H9 (cell line): ENCODE results near the gene ZNF546. TPM values are rescaled to one million over a fixed set of nuclear protein-coding genes. Genes with fewer than 3 reads are reported as not detected.

Source experiments
- DNase-seq: peaks from one replicate; pipeline ENCODE4 v3.0.0-alpha.2; 2017
- H2AFZ ChIP-seq: one replicate; pipeline ENCODE4 v1.6.1; 2013; ENCODE audit warnings: mild to moderate bottlenecking, low read length, control low read depth, moderate library complexity
- H2AK5ac ChIP-seq: 2 replicates; pipeline ENCODE4 v1.6.1; 2013; ENCODE audit warnings: low read length, control low read depth, mixed read lengths; ENCODE audit not compliant: insufficient read length
- H2BK120ac ChIP-seq: one replicate; pipeline ENCODE4 v1.6.1; 2013; ENCODE audit warnings: low read depth, mild to moderate bottlenecking, low read length, control low read depth, inconsistent platforms; ENCODE audit not compliant: poor library complexity, severe bottlenecking
- H2BK12ac ChIP-seq: 2 replicates; pipeline ENCODE4 v1.6.1; 2013; ENCODE audit warnings: low read length, control low read depth, mixed read lengths, low read depth; ENCODE audit not compliant: insufficient read length
- H2BK15ac ChIP-seq: 2 replicates; pipeline ENCODE4 v1.6.1; 2013; ENCODE audit warnings: low read depth, low read length, control low read depth
- H2BK20ac ChIP-seq: one replicate; pipeline ENCODE4 v1.6.1; 2013; ENCODE audit warnings: low read depth, mild to moderate bottlenecking, low read length, control low read depth, inconsistent platforms; ENCODE audit not compliant: poor library complexity, severe bottlenecking
- H2BK5ac ChIP-seq: 2 replicates; pipeline ENCODE4 v1.6.1; 2013; ENCODE audit warnings: low read length, control low read depth, mixed read lengths; ENCODE audit not compliant: insufficient read length
- H3K14ac ChIP-seq: 2 replicates; pipeline ENCODE4 v1.6.1; 2013; ENCODE audit warnings: low read length, control low read depth; ENCODE audit not compliant: insufficient read depth
- H3K18ac ChIP-seq: 2 replicates; pipeline ENCODE4 v1.6.1; 2013; ENCODE audit warnings: low read depth, mild to moderate bottlenecking, mixed read lengths, low read length, control low read depth; ENCODE audit not compliant: insufficient read length
- H3K23ac ChIP-seq: 2 replicates; pipeline ENCODE4 v1.6.1; 2013; ENCODE audit warnings: low read length, control low read depth, mixed read lengths, low read depth; ENCODE audit not compliant: insufficient read length
- H3K23me2 ChIP-seq: 2 replicates; pipeline ENCODE4 v1.6.1; 2013; ENCODE audit warnings: low read depth, mild to moderate bottlenecking, mixed read lengths, low read length, control low read depth; ENCODE audit not compliant: insufficient read length, poor library complexity, severe bottlenecking
- H3K27ac ChIP-seq: 2 replicates; pipeline ENCODE4 v1.5.1; 2013; ENCODE audit warnings: low read length, control low read depth, mixed read lengths, low read depth; ENCODE audit not compliant: insufficient read length
- H3K27me3 ChIP-seq: 2 replicates; pipeline ENCODE4 v1.6.1; 2013; ENCODE audit warnings: low read length, control low read depth, inconsistent platforms; ENCODE audit not compliant: insufficient read depth
- H3K4ac ChIP-seq: 2 replicates; pipeline ENCODE4 v1.6.1; 2013; ENCODE audit warnings: low read depth, mild to moderate bottlenecking, control low read depth, inconsistent platforms, low read length, moderate library complexity
- H3K4me1 ChIP-seq: 2 replicates; pipeline ENCODE4 v1.6.1; 2013; ENCODE audit warnings: low read length, control low read depth, inconsistent platforms; ENCODE audit not compliant: insufficient read depth
- H3K4me2 ChIP-seq: 2 replicates; pipeline ENCODE4 v1.6.1; 2013; ENCODE audit warnings: low read length, control low read depth, mixed read lengths; ENCODE audit not compliant: insufficient read length, insufficient read depth
- H3K56ac ChIP-seq: 2 replicates; pipeline ENCODE4 v1.6.1; 2013; ENCODE audit warnings: low read depth, mild to moderate bottlenecking, mixed read lengths, low read length, control low read depth; ENCODE audit not compliant: insufficient read length
- H3K79me1 ChIP-seq: 2 replicates; pipeline ENCODE4 v1.6.1; 2013; ENCODE audit warnings: low read depth, mild to moderate bottlenecking, moderate library complexity, low read length, control low read depth, inconsistent platforms; ENCODE audit not compliant: insufficient read depth, poor library complexity, severe bottlenecking
- H3K79me2 ChIP-seq: 2 replicates; pipeline ENCODE4 v1.6.1; 2013; ENCODE audit warnings: low read length, control low read depth, inconsistent platforms; ENCODE audit not compliant: insufficient read depth
- H3K9ac ChIP-seq: 2 replicates; pipeline ENCODE4 v1.6.1; 2013; ENCODE audit warnings: low read length, control low read depth, mixed read lengths; ENCODE audit not compliant: insufficient read length; ENCODE audit errors: extremely low read depth
- H3K9me3 ChIP-seq: one replicate; pipeline ENCODE4 v1.6.1; 2013; ENCODE audit warnings: low read depth, low read length, inconsistent platforms; ENCODE audit not compliant: control insufficient read depth
- H3T11ph ChIP-seq: one replicate; pipeline ENCODE4 v1.6.1; 2013; ENCODE audit warnings: mild to moderate bottlenecking, low read length, control low read depth, inconsistent platforms
- H4K20me1 ChIP-seq: one replicate; pipeline ENCODE4 v1.6.1; 2013; ENCODE audit not compliant: control insufficient read depth, insufficient read length, insufficient read depth
- H4K5ac ChIP-seq: 2 replicates; pipeline ENCODE4 v1.6.1; 2013; ENCODE audit warnings: low read depth, mild to moderate bottlenecking, mixed read lengths, low read length, control low read depth; ENCODE audit not compliant: insufficient read length
- H4K8ac ChIP-seq: replicated peaks from 2 replicates; pipeline ENCODE4 v1.6.1; 2013; ENCODE audit warnings: low read length, control low read depth, mixed read lengths, low read depth; ENCODE audit not compliant: insufficient read length
- H4K91ac ChIP-seq: 2 replicates; pipeline ENCODE4 v1.6.1; 2013; ENCODE audit warnings: low read depth, mild to moderate bottlenecking, moderate library complexity, mixed read lengths, low read length, control low read depth; ENCODE audit not compliant: insufficient read length
- H3K27ac Mint-ChIP-seq, 3 experiments: 2 replicates in 2 of 3; 3 replicates in 1 of 3; pipeline ENCODE4 v1.8.0; 2020 to 2021; ENCODE audit warnings: mixed read lengths in 3 of 3, mild to moderate bottlenecking in 1 of 3, moderate library complexity in 1 of 3
- H3K27me3 Mint-ChIP-seq: 2 replicates; pipeline ENCODE4 v1.8.0; 2021; ENCODE audit warnings: low read depth, mild to moderate bottlenecking, moderate library complexity, mixed read lengths
- H3K36me3 Mint-ChIP-seq, 3 experiments: 2 replicates in 2 of 3; 3 replicates in 1 of 3; pipeline ENCODE4 v1.8.0; 2020 to 2021; ENCODE audit warnings: low read depth in 3 of 3, mixed read lengths in 3 of 3; ENCODE audit not compliant: insufficient read depth in 1 of 3
- H3K4me1 Mint-ChIP-seq, 2 experiments: 2 replicates each; pipeline ENCODE4 v1.8.0; 2020; ENCODE audit warnings: mixed read lengths in 2 of 2
- H3K4me3 Mint-ChIP-seq, 2 experiments: 2 replicates in 1 of 2; 3 replicates in 1 of 2; pipeline ENCODE4 v1.8.0; 2020 to 2021; ENCODE audit warnings: mild to moderate bottlenecking in 2 of 2, mixed read lengths in 2 of 2, moderate library complexity in 1 of 2
- H3K9me3 Mint-ChIP-seq, 2 experiments: 2 replicates in 1 of 2; 3 replicates in 1 of 2; pipeline ENCODE4 v1.8.0; 2020; ENCODE audit warnings: mild to moderate bottlenecking in 2 of 2, mixed read lengths in 2 of 2, moderate library complexity in 1 of 2
- WGBS: extraction: QIAGEN DNeasy Blood & Tissue Kit; methylation state at CpG from one replicate; pipeline ENCODE4 v1.1.7; 2013; ENCODE audit warnings: missing lambda C conversion rate, low lambda C conversion rate, mixed read lengths; ENCODE audit not compliant: insufficient read length; ENCODE audit errors: extremely low coverage; 5-methylcytosine and 5-hydroxymethylcytosine counted together
- total RNA-seq: library from RNA; stranded (reverse); gene quantifications from 2 replicates; pipeline ENCODE4 v1.2.1, GENCODE V29; 2021
- TF ChIP-seq, protein P1 (sequence below): fragments of 200-600 bp; sonication (generic); conservative IDR thresholded peaks from 3 replicates; pipeline ENCODE4 v1.8.0; 2021; ENCODE audit warnings: antibody characterized with exemption, mild to moderate bottlenecking

The ZNF546 gene
- total RNA-seq, 1 experiment from 2014 or later = 1.7 TPM

- Mint-ChIP-seq H3K36me3 (peaks cover 46 to 64% (median 62%) of the 10 kb centered on the region in 3 experiments), H3K27me3 (no peaks in the 10 kb centered on the region), H3K9me3 (peaks cover 34 to 41% of the 10 kb centered on the region in 2 experiments), H3K4me1 (no peaks in the 10 kb centered on the region), H3K4me3 (no peak overlapping the region), H3K27ac (no peak overlapping the region)
- Histone ChIP-seq H3K4ac (no peak overlapping the region), H3K4me2 (no peak overlapping the region), H4K5ac (no peak overlapping the region), H2BK20ac (no peak overlapping the region), H2AFZ (no peak overlapping the region), H4K8ac (no peak overlapping the region), H2BK120ac (no peak overlapping the region), H2BK15ac (no peak overlapping the region), H2BK12ac (no peak overlapping the region), H4K20me1 (no peaks in the 10 kb centered on the region), H4K91ac (no peak overlapping the region), H3K4me1 (no peaks in the 10 kb centered on the region), H3K14ac (no peak overlapping the region), H2BK5ac (no peak overlapping the region), H3K23me2 (no peaks in the 10 kb centered on the region), H3K56ac (no peak overlapping the region), H3K9ac (no peak overlapping the region), H3K27me3 (no peaks in the 10 kb centered on the region), H3K79me2 (no peaks in the 10 kb centered on the region; the same call in 1 of the 2 replicates), H2AK5ac (no peak overlapping the region), H3K27ac (no peak overlapping the region), H3K23ac (no peak overlapping the region), H3K9me3 (no peaks in the 10 kb centered on the region), H3K79me1 (peaks cover 3% of the 10 kb centered on the region), H3T11ph (no peak overlapping the region), H3K18ac (no peak overlapping the region)
- WGBS = no CpG with 5 or more reads among the region's 5 CpGs
- TF ChIP-seq, protein P1, sequence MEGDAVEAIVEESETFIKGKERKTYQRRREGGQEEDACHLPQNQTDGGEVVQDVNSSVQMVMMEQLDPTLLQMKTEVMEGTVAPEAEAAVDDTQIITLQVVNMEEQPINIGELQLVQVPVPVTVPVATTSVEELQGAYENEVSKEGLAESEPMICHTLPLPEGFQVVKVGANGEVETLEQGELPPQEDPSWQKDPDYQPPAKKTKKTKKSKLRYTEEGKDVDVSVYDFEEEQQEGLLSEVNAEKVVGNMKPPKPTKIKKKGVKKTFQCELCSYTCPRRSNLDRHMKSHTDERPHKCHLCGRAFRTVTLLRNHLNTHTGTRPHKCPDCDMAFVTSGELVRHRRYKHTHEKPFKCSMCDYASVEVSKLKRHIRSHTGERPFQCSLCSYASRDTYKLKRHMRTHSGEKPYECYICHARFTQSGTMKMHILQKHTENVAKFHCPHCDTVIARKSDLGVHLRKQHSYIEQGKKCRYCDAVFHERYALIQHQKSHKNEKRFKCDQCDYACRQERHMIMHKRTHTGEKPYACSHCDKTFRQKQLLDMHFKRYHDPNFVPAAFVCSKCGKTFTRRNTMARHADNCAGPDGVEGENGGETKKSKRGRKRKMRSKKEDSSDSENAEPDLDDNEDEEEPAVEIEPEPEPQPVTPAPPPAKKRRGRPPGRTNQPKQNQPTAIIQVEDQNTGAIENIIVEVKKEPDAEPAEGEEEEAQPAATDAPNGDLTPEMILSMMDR = no peak
- DNase-seq = no peak
Observed at GRCh38 chr19:39983695-39984300, 13.1 kb upstream of the ZNF546 start.
